Gastroesophageal sphincter (tissue), 3 donors: ENCODE measurements around the gene PUM1.

Experiments
- EP300 ChIP-seq: sonication (generic); formaldehyde crosslinking; IDR thresholded peaks from one replicate; pipeline ENCODE4 v1.6.1; 2017; ENCODE audit warnings: antibody characterized with exemption, mild to moderate bottlenecking
- POLR2A ChIP-seq, 2 donors: fragments of 450-650 bp; IDR thresholded peaks; one replicate each; pipeline ENCODE4 v1.6.1; 2017; ENCODE audit warnings: antibody characterized with exemption in 2 of 2, mild to moderate bottlenecking in 2 of 2, moderate library complexity in 1 of 2
- POLR2AphosphoS5 ChIP-seq: sonication (generic); formaldehyde crosslinking; IDR thresholded peaks from one replicate; pipeline ENCODE4 v1.6.1; 2017; ENCODE audit warnings: antibody characterized with exemption
- TF ChIP-seq, protein P1 (sequence below), 4 experiments: fragments of 200-600 bp in 2 of 4; fragments of 450-650 bp in 2 of 4; sonication (generic) in 1 of 4; IDR thresholded peaks; one replicate each; pipeline ENCODE4 v1.5.1; 2017 to 2019; ENCODE audit warnings: antibody characterized with exemption in 4 of 4, mild to moderate bottlenecking in 2 of 4, moderate library complexity in 2 of 4

DNA sequence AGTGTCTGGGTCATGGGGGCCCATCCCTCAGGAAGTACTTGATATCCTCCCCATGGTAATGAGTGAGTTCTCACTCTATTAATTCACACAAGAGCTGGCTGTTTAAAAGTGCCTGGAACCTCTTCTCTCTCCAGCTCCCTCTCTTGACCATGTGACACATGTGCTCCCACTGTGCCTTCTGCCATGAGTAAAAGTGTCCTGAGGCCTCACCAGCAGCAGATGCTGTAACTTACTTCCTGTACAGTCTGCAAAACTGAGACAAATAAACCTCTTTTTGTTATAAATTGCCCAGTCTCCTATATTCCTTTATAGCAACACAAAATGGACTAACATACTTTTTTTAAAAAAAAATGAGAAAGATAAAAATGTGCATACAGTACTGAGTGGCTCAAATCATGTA, 24.0 kb downstream of the PUM1 start:
- TF ChIP-seq, protein P1, sequence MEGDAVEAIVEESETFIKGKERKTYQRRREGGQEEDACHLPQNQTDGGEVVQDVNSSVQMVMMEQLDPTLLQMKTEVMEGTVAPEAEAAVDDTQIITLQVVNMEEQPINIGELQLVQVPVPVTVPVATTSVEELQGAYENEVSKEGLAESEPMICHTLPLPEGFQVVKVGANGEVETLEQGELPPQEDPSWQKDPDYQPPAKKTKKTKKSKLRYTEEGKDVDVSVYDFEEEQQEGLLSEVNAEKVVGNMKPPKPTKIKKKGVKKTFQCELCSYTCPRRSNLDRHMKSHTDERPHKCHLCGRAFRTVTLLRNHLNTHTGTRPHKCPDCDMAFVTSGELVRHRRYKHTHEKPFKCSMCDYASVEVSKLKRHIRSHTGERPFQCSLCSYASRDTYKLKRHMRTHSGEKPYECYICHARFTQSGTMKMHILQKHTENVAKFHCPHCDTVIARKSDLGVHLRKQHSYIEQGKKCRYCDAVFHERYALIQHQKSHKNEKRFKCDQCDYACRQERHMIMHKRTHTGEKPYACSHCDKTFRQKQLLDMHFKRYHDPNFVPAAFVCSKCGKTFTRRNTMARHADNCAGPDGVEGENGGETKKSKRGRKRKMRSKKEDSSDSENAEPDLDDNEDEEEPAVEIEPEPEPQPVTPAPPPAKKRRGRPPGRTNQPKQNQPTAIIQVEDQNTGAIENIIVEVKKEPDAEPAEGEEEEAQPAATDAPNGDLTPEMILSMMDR (IDR thresholded peaks at IDR 0.05) = no peak
- TF ChIP-seq POLR2A (IDR thresholded peaks at IDR 0.05) (no peak), EP300 (no peak), POLR2AphosphoS5 (no peak)
